ENCODE measurements around the gene TANC1. TPM values are rescaled to one million over a fixed set of nuclear protein-coding genes. Genes with fewer than 3 reads are reported as not detected.

Gene TANC1
- total and polyA plus RNA-seq, 12 donors: 17.8 to 90.5 (median 70.0) TPM

DNA sequence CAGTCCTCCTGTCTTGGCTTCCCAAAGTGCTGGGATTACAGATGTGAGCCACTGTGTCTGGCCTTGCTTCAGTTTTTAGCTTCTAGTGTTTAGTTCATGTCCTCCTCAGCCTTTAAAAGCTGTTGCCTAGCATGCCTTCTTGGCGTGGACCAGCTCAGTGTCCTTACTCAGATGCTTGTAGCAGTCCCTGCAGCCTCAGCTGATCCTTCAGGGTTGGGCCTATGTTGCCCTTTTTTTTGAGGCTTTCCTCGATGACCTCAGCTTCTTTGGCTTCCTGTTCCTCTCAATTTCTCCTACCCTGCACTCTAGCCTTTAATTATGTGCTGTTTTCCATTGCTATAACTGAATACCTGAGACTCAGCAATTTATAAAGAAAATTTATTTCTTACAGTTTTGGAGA, 57.7 kb downstream of the TANC1 start:
- Histone ChIP-seq H3K27ac (peak overlapping the region in 3 of 10 donors; percentile 3 to 53 (median 24)), H3K4me1 (peaks cover 9 to 75% (median 54%) of the 10 kb centered on the region in 9 donors)
- 38 to 53% methylated on average over 2 of the region's 2 CpGs for WGBS, 2 donors

DNA sequence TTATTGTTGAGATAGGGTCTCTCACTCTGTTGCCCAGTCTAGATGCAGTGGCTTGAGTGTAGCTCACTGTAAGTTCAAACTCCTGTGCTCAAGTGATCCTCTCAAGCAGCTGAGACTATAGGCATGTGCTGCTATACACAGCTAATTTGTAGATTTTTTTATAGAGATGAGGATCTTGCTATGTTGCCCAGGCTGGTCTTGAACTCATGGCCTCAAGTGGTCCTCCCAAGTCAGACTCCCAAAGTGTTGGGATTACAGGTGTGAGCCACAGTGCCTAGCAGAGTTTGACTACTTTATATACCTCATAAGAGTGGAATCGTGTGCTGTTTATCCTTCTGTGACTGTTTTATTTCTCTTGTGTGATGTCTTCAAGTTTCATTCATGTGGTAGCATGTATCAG, 60.3 kb downstream of the TANC1 start:
- Histone ChIP-seq H3K4me1 (peaks cover 22 to 80% (median 60%) of the 10 kb centered on the region in 9 donors), H3K27ac (peak overlapping the region in 2 of 10 donors; percentile 84 to 89), H3K9me3 (no peaks in the 10 kb centered on the region), H3K36me3 (peaks cover 0 to 4% (median 0%) of the 10 kb centered on the region in 9 donors), H3K27me3 (no peaks in the 10 kb centered on the region), H3K4me3 (no peak overlapping the region)
- 88 to 93% methylated on average over 1 of the region's 1 CpG for WGBS, 2 donors
- ATAC-seq: no peak
- TF ChIP-seq CTCF (IDR thresholded peaks at IDR 0.05): no peak
- DNase-seq: no peak
- intact Hi-C loops (cut with DNase I): no loop called here

More for the DNA sequence above, 57.7 kb downstream of the TANC1 start:
- DNase-seq (no peak), ATAC-seq (peak in 2 of 8 donors; percentile 8 to 20)
- H3K36me3 ChIP-seq: peaks cover 0 to 4% (median 0%) of the 10 kb centered on the region in 9 donors
- intact Hi-C loops (cut with DNase I): no loop called here
- no peaks in the 10 kb centered on the region for H3K9me3 ChIP-seq
- H3K27me3 ChIP-seq: no peaks in the 10 kb centered on the region
- TF ChIP-seq CTCF (IDR thresholded peaks at IDR 0.05): no peak
- no peak overlapping the region for H3K4me3 ChIP-seq

DNA sequence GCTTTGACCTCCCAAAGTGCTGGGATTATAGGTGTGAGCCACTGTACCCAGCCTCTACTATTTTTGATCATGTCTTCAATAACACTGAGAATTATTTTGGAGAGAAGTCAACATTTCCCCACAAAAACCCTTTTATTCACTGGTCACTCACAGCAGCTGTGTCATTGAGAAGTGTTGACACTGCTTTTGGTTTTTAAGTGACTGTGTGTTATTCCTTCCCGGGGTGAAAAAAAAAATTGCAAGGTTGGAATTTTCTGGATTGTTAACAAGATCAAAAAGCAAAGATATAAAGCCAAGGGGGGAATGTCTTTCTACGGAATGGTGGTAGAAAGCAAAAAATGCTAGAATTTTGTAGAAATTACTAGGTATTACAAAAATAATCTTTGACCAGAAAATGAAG, 61.5 kb downstream of the TANC1 start:
- ATAC-seq: no peak
- intact Hi-C loops (cut with DNase I): loop anchor here in 6 of 10 donors (5.0 to 10.0 kb wide), 4 partner anchors 55 to 87 kb away; partner anchors contain the start of gene TANC1 (in 3 of the 6)
- H3K4me1 ChIP-seq: peaks cover 22 to 81% (median 63%) of the 10 kb centered on the region in 9 donors
- H3K27ac ChIP-seq: peak overlapping the region; percentile 1 to 89 (median 82)
- 38 to 39% methylated on average over 2 of the region's 2 CpGs for WGBS, 2 donors
- H3K27me3 ChIP-seq: no peaks in the 10 kb centered on the region
- H3K36me3 ChIP-seq: peaks cover 0 to 4% (median 0%) of the 10 kb centered on the region in 9 donors
- H3K4me3 ChIP-seq: no peak overlapping the region
- DNase-seq: no peak
- TF ChIP-seq CTCF (IDR thresholded peaks at IDR 0.05): no peak
- no peaks in the 10 kb centered on the region for H3K9me3 ChIP-seq

DNA sequence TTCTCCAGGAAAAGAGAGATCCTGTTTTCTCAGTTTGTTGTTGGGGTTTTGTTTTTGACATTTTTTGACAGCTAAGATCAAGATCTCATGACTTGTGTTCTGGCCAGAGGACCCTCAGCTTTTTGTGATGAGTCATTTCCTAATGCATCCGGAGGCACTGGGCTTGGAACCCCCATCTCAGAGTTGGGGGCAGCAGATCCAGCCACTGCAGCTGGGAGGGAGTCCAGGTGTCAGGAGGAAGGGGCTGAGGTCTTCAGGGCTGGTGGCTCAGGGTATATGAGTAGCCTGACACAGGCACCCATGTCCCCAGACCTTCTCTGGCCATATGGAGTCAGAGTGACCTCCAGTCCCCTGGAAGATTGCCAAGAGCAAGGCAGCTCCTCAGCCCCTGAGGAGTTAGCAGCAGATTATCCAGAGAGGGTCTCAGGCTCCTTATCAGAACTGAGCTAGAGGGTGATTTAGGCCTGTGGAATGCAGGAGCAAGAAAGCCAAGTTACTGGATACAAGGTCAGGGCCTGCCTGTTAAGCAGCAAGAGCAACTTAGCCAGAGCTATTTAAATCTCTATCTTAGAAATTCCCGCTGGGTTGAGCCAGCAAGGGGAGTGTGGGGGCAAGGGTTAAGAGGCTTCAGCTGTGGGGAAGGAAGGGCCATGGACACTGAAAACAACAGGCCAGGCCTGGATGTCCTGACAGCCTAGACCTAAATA, 62.4 kb downstream of the TANC1 start:
- 8 to 10% methylated on average over 2 of the region's 2 CpGs for WGBS, 2 donors
- H3K36me3 ChIP-seq: peaks cover 0 to 4% (median 0%) of the 10 kb centered on the region in 9 donors
- no peaks in the 10 kb centered on the region for H3K27me3 ChIP-seq
- H3K4me3 ChIP-seq: no peak overlapping the region
- ATAC-seq (peak; percentile 81 to 92 (median 88)), DNase-seq (peak; percentile 43 to 76)
- H3K4me1 ChIP-seq: peaks cover 22 to 82% (median 63%) of the 10 kb centered on the region in 9 donors
- peak overlapping the region; percentile 59 to 89 (median 82) for H3K27ac ChIP-seq
- intact Hi-C loops (cut with DNase I): loop anchor here in 6 of 10 donors (5.0 to 10.0 kb wide), 4 partner anchors 56 to 86 kb away; partner anchors contain the start of gene TANC1 (in 3 of the 6)
- TF ChIP-seq CTCF (IDR thresholded peaks at IDR 0.05): no peak
- no peaks in the 10 kb centered on the region for H3K9me3 ChIP-seq
